GM18868 (cell line): ENCODE results near the gene BRF1.
"Not testable (repeated sequence)": the region's sequence is repeated elsewhere in the genome, so short reads cannot be mapped to it uniquely, and the experiment has no call there.

Source experiments
- ATAC-seq: cut with Tn5 transposase; IDR thresholded peaks from one replicate; pipeline ENCODE4 v1.9.1; 2021; ENCODE audit warnings: mild to moderate bottlenecking, moderate library complexity; ENCODE audit not compliant: unreplicated experiment

The BRF1 gene

GRCh38 chr14:105300542-105301102 lies at the start of gene BRF1:
TSS of gene BRF1 (minus strand) at chr14:105301001. CDS start at chr14:105300629, 372 bp downstream.
- peak; percentile 87 for ATAC-seq

DNA sequence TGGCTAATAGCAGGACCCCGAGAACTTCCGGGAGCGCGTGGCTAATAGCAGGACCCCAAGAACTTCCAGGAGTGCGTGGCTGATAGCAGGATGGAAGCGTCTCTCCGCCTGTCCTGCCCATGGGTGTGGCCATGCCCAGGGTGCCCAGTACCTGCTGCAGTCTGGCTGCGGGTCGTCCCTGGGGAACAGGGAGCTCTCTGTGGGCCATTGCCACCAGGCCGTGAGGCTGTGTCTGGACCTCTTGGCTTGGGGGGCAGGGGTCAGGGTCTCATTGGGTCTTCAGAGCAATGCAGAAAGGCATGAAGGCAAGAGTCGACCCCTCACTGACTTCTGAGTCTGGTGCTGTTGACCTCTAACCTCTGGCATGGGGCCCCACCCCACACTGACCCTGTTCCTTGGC lies 49.2 kb upstream of the BRF1 start:
- no peak for ATAC-seq

DNA sequence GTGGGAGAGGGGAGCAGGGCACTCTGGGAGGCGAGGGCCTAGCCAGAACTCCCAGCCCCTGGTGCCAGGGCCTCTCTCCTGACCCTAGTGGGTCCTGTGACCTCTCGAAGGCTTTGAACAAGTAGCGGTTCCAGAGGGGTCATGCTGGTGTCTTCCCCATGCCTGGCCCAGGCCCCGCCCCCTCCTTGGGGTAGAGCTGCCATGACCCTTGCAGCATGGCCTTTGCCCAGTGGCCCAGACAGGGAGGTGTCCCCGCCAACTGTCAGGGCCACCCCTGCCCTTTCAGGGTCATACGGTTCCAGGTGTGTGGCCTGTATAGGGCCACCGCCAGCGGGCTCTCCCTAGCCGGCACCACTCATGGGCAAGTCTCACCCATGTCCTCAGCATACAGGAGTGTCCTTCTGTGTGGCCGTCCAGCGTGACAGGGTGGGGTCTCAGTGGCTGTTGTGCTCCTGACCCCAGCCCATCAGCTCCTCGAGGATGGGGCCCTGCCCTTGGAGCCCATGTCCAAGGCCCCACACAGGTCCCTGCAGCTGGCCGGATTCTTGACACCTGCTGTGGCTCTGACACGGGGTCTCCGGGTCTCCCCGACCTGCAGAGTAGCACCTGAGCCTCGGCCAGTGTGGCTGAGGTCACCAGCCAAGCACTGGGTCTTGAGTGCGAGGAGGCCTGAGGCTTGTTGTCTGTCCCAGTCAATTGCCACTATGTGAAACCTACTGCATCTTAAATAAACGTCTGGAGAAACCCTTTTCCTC lies 48.3 kb upstream of the BRF1 start:
- no peak for ATAC-seq

DNA sequence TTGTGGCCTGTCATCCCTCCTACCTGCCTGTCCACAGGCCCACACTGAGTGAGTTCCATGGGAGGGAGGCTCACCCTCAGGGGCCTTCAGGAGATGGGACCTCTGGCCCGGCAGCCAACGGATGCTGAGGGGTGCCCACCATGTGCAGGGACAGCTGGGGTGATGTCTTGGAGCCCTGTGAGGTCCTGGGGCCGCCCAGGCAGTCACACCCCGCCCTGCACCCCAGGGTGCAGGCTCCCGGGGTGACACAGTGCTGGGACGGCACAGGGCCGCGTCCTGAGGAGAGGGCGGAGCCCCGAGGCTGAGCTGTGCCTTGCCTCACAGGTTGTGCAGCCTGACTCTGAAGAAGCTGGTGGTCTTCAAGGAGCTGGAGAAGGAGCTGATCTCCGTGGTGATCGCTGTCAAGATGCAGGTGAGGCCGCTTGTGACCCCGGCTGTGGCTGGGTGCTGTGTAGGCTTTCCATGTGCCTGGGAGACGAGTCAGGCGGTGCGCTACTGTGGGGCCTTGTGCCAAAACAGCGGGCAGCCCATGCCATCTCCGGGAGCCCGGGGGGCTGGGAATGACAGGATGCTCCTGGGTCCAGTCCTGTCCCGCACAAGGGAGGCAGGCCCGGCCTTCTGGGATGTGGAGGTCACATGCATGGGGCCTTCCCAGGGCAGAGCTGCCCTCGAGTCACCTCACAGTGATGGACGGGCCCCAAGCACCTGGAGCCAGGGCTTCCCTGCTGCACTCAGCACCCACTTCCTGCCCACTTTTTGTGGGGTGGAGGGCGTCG lies 47.6 kb upstream of the BRF1 start:
- ATAC-seq, result no peak

GRCh38 chr14:105347587-105347968 lies 46.8 kb upstream of the BRF1 start:
- no peak for ATAC-seq

- ATAC-seq, result no peak
Observed at GRCh38 chr14:105346876-105347586, 46.2 kb upstream of the BRF1 start.

DNA sequence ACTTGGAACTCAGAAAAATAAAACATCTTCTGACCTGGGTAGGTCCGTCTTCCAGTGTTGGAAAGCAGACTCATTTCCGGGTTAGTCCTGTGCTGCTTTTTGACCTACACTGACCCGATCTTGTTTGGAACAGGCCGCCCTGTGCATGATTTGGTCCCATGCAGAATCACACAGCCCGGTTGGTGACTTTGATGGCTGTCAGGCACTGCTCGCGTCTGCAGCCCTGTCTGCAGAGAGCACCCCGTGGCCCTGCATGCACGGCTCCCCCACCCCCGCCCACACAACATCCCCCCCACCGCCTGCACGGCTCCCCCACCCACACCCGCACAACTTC lies 45.4 kb upstream of the BRF1 start:
- no peak for ATAC-seq

- no peak for ATAC-seq
Observed at GRCh38 chr14:105343194-105343593, 42.4 kb upstream of the BRF1 start.

DNA sequence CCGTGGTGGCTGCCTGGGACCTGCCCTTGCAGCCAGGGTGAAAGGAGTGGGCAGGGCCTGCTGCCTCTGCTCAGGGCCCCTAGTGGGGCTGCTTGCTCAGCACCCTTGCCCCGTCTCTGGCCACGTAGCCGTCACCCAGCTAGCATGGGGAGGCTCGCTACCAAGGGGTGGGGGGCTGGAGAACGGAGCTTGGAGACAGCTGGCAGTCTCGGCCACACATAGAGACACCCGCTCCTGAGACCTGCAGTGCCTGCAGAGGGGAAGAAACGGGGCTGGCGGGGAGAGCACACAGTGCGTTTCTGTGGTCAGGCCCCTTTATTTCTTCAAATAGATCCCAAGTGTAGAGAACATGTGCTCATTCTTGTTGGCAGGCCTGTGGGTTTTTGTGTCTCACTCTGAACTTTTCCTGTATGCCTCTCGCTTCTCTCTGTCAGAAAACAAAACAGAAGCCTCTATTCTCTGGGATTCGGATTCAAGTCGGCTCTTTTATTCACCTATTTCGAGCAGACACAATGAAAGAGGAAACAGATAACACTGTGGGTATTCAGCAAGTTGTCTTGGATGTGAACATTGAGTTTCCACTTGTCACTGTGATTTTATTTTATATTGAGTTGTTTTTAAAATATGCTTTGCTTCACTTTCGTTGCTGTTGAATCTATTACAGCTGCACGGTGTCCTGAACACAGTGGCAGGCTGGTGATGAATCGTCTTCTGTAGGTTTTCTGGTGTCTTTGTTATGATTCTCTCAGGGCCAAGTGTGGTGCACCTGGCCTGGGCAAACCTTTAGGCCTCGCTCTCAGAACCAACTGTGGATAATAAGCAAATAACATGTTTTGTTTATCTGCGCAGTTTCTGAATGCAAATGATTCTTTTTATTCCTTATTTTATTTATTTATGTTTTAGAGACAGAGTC lies 40.3 kb upstream of the BRF1 start:
- ATAC-seq, result no peak

GRCh38 chr14:105337966-105338741 lies 37.4 kb upstream of the BRF1 start:
- no peak for ATAC-seq

DNA sequence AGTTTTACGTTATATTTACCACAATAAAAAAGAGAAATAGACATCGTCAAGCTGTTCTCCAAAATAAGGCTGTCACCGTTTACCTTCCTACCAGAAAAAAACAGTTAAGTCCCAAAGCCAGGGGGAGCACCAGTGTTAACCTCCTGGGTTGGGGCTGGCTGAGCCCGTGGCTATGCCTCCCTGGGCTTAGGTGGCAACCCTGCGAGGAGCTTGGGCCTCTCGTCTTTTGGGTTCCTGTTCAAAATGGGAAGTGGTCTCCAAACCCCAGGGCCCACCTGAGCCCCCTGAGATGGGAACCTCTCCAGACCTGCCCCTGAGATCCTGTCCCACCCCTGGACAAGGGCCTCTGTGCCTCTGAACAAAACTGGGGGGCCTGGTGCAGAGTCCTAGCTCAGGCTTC lies 36.6 kb upstream of the BRF1 start:
- no peak for ATAC-seq

- ATAC-seq, result no peak
Observed at GRCh38 chr14:105336477-105337287, 35.9 kb upstream of the BRF1 start.

DNA sequence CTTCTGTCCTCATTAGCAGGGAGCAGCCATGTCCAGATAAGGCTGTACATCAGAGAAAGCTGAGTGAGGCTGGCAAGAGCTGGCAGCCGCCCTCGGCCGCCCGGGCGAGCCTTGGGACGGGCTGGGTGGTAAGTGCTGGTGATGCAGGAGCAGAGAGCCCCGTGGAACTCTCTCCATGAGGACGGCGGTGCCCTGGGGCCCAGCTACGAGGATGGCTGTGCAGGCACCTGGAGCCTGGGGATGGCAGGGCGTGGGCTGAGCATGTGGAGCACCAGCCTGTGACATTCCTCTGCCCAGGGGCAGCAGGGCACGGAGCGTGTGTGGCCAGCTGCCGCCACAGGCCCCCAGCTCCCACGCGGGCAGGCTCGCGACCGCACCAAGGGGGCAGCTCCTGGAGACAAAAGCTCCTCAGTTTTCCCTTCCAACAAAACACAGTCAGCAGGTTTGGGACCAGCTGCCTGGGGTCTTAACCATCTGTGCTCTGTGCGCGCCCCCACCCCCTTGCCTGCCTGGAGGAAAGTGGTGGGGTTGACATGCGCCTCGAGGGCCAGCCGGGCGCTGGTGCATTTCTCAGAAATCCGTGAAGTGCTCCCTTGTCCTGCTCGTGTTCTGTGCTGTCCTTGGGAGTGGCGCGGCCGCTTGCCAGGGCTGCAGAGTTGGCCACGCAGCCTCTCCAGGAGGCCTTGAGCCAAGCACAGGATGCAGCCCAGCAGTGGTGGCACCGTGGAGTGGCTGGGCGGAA lies 35.1 kb upstream of the BRF1 start:
- no peak for ATAC-seq

DNA sequence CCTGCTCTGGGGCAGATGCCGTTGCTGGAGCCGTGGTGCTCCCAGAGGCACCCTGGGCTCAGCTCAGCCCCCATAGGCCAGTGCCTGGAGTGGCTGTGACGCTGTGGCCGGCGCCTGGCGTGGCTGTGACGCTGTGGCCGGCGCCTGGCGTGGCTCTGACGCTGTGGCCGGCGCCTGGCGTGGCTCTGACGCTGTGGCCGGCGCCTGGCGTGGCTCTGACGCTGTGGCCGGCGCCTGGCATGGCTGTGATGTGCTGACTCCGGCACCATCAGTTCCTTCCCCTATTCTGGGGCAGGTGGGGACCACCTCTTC lies 34.4 kb upstream of the BRF1 start:
- ATAC-seq, result not testable (repeated sequence)

GRCh38 chr14:105334383-105335230 lies 33.8 kb upstream of the BRF1 start:
- no peak for ATAC-seq

DNA sequence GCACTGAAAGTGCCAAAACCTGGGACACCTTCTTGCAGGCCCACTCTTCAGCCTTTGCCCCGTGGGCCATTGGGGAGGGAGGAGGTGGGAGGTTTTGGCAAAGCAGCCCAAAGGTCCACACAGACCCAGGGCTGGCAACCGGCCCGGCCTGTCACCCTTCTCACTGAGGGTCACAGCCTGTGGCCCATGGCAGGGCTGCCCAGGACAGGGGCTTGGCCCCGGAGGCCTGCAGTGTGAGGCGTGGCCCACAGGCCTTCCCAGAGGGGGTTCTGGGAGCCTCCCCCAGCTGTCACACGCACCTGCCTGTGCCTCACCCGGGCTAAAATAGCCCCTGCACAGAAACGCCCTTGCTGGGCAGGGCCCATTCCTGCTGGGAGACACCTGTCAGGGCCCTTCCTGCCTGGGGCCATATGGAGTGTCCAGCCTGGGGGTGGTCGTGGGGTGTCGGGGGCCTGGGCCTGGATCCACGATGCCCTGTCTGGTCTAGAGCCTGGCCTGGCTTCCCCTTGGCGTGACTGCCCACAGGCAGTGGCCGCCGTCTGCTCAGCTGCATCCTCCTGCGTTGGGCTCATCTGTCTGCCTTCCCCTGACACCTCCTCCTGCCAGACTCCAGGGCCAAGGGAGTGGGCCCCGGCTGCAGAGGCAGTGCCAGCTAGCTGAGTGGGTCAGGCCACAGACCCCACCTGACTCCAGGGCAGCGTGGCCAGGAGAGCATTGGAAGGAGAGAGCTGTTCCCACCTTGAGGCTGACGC lies 33.0 kb upstream of the BRF1 start:
- ATAC-seq, result no peak

DNA sequence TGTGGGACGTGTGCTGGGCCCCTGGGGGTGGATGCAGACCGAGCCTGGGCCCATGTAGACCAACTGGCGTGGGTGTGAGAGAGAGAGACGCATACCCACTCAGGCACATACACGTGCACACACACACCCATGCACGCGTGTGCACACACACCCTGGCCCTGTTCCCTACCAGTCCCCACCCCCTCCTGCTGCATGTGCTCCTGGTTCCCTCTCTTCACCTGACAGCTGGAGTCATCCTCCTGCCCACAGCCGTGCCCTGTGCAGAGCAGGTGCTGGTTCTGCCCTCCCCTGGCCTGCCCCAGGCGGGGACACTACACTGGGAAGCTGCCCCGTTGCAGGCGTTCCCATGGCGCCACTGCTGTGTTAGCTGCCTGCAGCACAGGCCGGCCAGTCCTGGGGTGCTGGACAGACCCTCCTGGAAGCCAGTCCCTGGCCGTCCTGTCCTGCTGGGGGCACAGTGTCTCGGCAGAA lies 32.3 kb upstream of the BRF1 start:
- no peak for ATAC-seq
